H9 (cell line): ENCODE data around the gene EPC1. TPM values are rescaled to one million over a fixed set of nuclear protein-coding genes. Genes with fewer than 3 reads are reported as not detected.

ENCODE experiments used
- DNase-seq: peaks from one replicate; pipeline ENCODE4 v3.0.0-alpha.2; 2017
- H2AFZ ChIP-seq: one replicate; pipeline ENCODE4 v1.6.1; 2013; ENCODE audit warnings: mild to moderate bottlenecking, low read length, control low read depth, moderate library complexity
- H2AK5ac ChIP-seq: 2 replicates; pipeline ENCODE4 v1.6.1; 2013; ENCODE audit warnings: low read length, control low read depth, mixed read lengths; ENCODE audit not compliant: insufficient read length
- H2BK120ac ChIP-seq: one replicate; pipeline ENCODE4 v1.6.1; 2013; ENCODE audit warnings: low read depth, mild to moderate bottlenecking, low read length, control low read depth, inconsistent platforms; ENCODE audit not compliant: poor library complexity, severe bottlenecking
- H2BK12ac ChIP-seq: 2 replicates; pipeline ENCODE4 v1.6.1; 2013; ENCODE audit warnings: low read length, control low read depth, mixed read lengths, low read depth; ENCODE audit not compliant: insufficient read length
- H2BK15ac ChIP-seq: 2 replicates; pipeline ENCODE4 v1.6.1; 2013; ENCODE audit warnings: low read depth, low read length, control low read depth
- H2BK20ac ChIP-seq: one replicate; pipeline ENCODE4 v1.6.1; 2013; ENCODE audit warnings: low read depth, mild to moderate bottlenecking, low read length, control low read depth, inconsistent platforms; ENCODE audit not compliant: poor library complexity, severe bottlenecking
- H2BK5ac ChIP-seq: 2 replicates; pipeline ENCODE4 v1.6.1; 2013; ENCODE audit warnings: low read length, control low read depth, mixed read lengths; ENCODE audit not compliant: insufficient read length
- H3K14ac ChIP-seq: 2 replicates; pipeline ENCODE4 v1.6.1; 2013; ENCODE audit warnings: low read length, control low read depth; ENCODE audit not compliant: insufficient read depth
- H3K18ac ChIP-seq: 2 replicates; pipeline ENCODE4 v1.6.1; 2013; ENCODE audit warnings: low read depth, mild to moderate bottlenecking, mixed read lengths, low read length, control low read depth; ENCODE audit not compliant: insufficient read length
- H3K23ac ChIP-seq: 2 replicates; pipeline ENCODE4 v1.6.1; 2013; ENCODE audit warnings: low read length, control low read depth, mixed read lengths, low read depth; ENCODE audit not compliant: insufficient read length
- H3K23me2 ChIP-seq: 2 replicates; pipeline ENCODE4 v1.6.1; 2013; ENCODE audit warnings: low read depth, mild to moderate bottlenecking, mixed read lengths, low read length, control low read depth; ENCODE audit not compliant: insufficient read length, poor library complexity, severe bottlenecking
- H3K27ac ChIP-seq: 2 replicates; pipeline ENCODE4 v1.5.1; 2013; ENCODE audit warnings: low read length, control low read depth, mixed read lengths, low read depth; ENCODE audit not compliant: insufficient read length
- H3K27me3 ChIP-seq: 2 replicates; pipeline ENCODE4 v1.6.1; 2013; ENCODE audit warnings: low read length, control low read depth, inconsistent platforms; ENCODE audit not compliant: insufficient read depth
- H3K4ac ChIP-seq: 2 replicates; pipeline ENCODE4 v1.6.1; 2013; ENCODE audit warnings: low read depth, mild to moderate bottlenecking, control low read depth, inconsistent platforms, low read length, moderate library complexity
- H3K4me1 ChIP-seq: 2 replicates; pipeline ENCODE4 v1.6.1; 2013; ENCODE audit warnings: low read length, control low read depth, inconsistent platforms; ENCODE audit not compliant: insufficient read depth
- H3K4me2 ChIP-seq: 2 replicates; pipeline ENCODE4 v1.6.1; 2013; ENCODE audit warnings: low read length, control low read depth, mixed read lengths; ENCODE audit not compliant: insufficient read length, insufficient read depth
- H3K56ac ChIP-seq: 2 replicates; pipeline ENCODE4 v1.6.1; 2013; ENCODE audit warnings: low read depth, mild to moderate bottlenecking, mixed read lengths, low read length, control low read depth; ENCODE audit not compliant: insufficient read length
- H3K79me1 ChIP-seq: 2 replicates; pipeline ENCODE4 v1.6.1; 2013; ENCODE audit warnings: low read depth, mild to moderate bottlenecking, moderate library complexity, low read length, control low read depth, inconsistent platforms; ENCODE audit not compliant: insufficient read depth, poor library complexity, severe bottlenecking
- H3K79me2 ChIP-seq: 2 replicates; pipeline ENCODE4 v1.6.1; 2013; ENCODE audit warnings: low read length, control low read depth, inconsistent platforms; ENCODE audit not compliant: insufficient read depth
- H3K9ac ChIP-seq: 2 replicates; pipeline ENCODE4 v1.6.1; 2013; ENCODE audit warnings: low read length, control low read depth, mixed read lengths; ENCODE audit not compliant: insufficient read length; ENCODE audit errors: extremely low read depth
- H3K9me3 ChIP-seq: one replicate; pipeline ENCODE4 v1.6.1; 2013; ENCODE audit warnings: low read depth, low read length, inconsistent platforms; ENCODE audit not compliant: control insufficient read depth
- H3T11ph ChIP-seq: one replicate; pipeline ENCODE4 v1.6.1; 2013; ENCODE audit warnings: mild to moderate bottlenecking, low read length, control low read depth, inconsistent platforms
- H4K20me1 ChIP-seq: one replicate; pipeline ENCODE4 v1.6.1; 2013; ENCODE audit not compliant: control insufficient read depth, insufficient read length, insufficient read depth
- H4K5ac ChIP-seq: 2 replicates; pipeline ENCODE4 v1.6.1; 2013; ENCODE audit warnings: low read depth, mild to moderate bottlenecking, mixed read lengths, low read length, control low read depth; ENCODE audit not compliant: insufficient read length
- H4K8ac ChIP-seq: replicated peaks from 2 replicates; pipeline ENCODE4 v1.6.1; 2013; ENCODE audit warnings: low read length, control low read depth, mixed read lengths, low read depth; ENCODE audit not compliant: insufficient read length
- H4K91ac ChIP-seq: 2 replicates; pipeline ENCODE4 v1.6.1; 2013; ENCODE audit warnings: low read depth, mild to moderate bottlenecking, moderate library complexity, mixed read lengths, low read length, control low read depth; ENCODE audit not compliant: insufficient read length
- H3K27ac Mint-ChIP-seq, 3 experiments: 2 replicates in 2 of 3; 3 replicates in 1 of 3; pipeline ENCODE4 v1.8.0; 2020 to 2021; ENCODE audit warnings: mixed read lengths in 3 of 3, mild to moderate bottlenecking in 1 of 3, moderate library complexity in 1 of 3
- H3K27me3 Mint-ChIP-seq: 2 replicates; pipeline ENCODE4 v1.8.0; 2021; ENCODE audit warnings: low read depth, mild to moderate bottlenecking, moderate library complexity, mixed read lengths
- H3K36me3 Mint-ChIP-seq, 3 experiments: 2 replicates in 2 of 3; 3 replicates in 1 of 3; pipeline ENCODE4 v1.8.0; 2020 to 2021; ENCODE audit warnings: low read depth in 3 of 3, mixed read lengths in 3 of 3; ENCODE audit not compliant: insufficient read depth in 1 of 3
- H3K4me1 Mint-ChIP-seq, 2 experiments: 2 replicates each; pipeline ENCODE4 v1.8.0; 2020; ENCODE audit warnings: mixed read lengths in 2 of 2
- H3K4me3 Mint-ChIP-seq, 2 experiments: 2 replicates in 1 of 2; 3 replicates in 1 of 2; pipeline ENCODE4 v1.8.0; 2020 to 2021; ENCODE audit warnings: mild to moderate bottlenecking in 2 of 2, mixed read lengths in 2 of 2, moderate library complexity in 1 of 2
- H3K9me3 Mint-ChIP-seq, 2 experiments: 2 replicates in 1 of 2; 3 replicates in 1 of 2; pipeline ENCODE4 v1.8.0; 2020; ENCODE audit warnings: mild to moderate bottlenecking in 2 of 2, mixed read lengths in 2 of 2, moderate library complexity in 1 of 2
- CTCF ChIP-seq: fragments of 200-600 bp; sonication (generic); conservative IDR thresholded peaks from 3 replicates; pipeline ENCODE4 v1.8.0; 2021; ENCODE audit warnings: antibody characterized with exemption, mild to moderate bottlenecking
- total RNA-seq: library from RNA; stranded (reverse); gene quantifications from 2 replicates; pipeline ENCODE4 v1.2.1, GENCODE V29; 2021

Gene EPC1
- total RNA-seq, 1 experiment from 2014 or later, result 32.5 TPM

- no peak overlapping the region for H3K27ac ChIP-seq
- peaks cover 55% of the 10 kb centered on the region for H3K79me2 ChIP-seq
- no peaks in the 10 kb centered on the region; the same call in 1 of the 2 replicates for H3K27me3 Mint-ChIP-seq
- no peak overlapping the region for H3K56ac ChIP-seq
- H3K27me3 ChIP-seq, result no peaks in the 10 kb centered on the region
- no peak overlapping the region for H4K8ac ChIP-seq
- H3K9ac ChIP-seq, result no peak overlapping the region
- H3K27ac Mint-ChIP-seq, result no peak overlapping the region
- no peak overlapping the region for H2BK20ac ChIP-seq
- no peak overlapping the region for H2AFZ ChIP-seq
- no peak overlapping the region for H4K5ac ChIP-seq
- no peaks in the 10 kb centered on the region for H3K9me3 Mint-ChIP-seq
- no peaks in the 10 kb centered on the region for H3K9me3 ChIP-seq
- TF ChIP-seq CTCF, result no peak
- no peak overlapping the region for H3K4ac ChIP-seq
- H3K18ac ChIP-seq, result no peak overlapping the region
- H3K4me1 Mint-ChIP-seq, result peaks cover 74 to 80% of the 10 kb centered on the region in 2 experiments
- no peaks in the 10 kb centered on the region for H3K23me2 ChIP-seq
- H2BK12ac ChIP-seq, result no peak overlapping the region
- H3K4me1 ChIP-seq, result peaks cover 6% of the 10 kb centered on the region; the same call in 1 of the 2 replicates
- H4K20me1 ChIP-seq, result no peaks in the 10 kb centered on the region
- no peak overlapping the region for H4K91ac ChIP-seq
- H3K4me3 Mint-ChIP-seq, result no peak overlapping the region
- no peak overlapping the region for H3K14ac ChIP-seq
- DNase-seq, result no peak
- H2AK5ac ChIP-seq, result no peak overlapping the region
- H2BK120ac ChIP-seq, result no peak overlapping the region
- peaks cover 0 to 1% (median 0%) of the 10 kb centered on the region in 3 experiments; a peak in 1 of 7 replicates for H3K36me3 Mint-ChIP-seq
- no peak overlapping the region for H3K4me2 ChIP-seq
- H3K23ac ChIP-seq, result no peak overlapping the region
- H3K79me1 ChIP-seq, result peaks cover 4% of the 10 kb centered on the region
- H2BK15ac ChIP-seq, result no peak overlapping the region
- H2BK5ac ChIP-seq, result no peak overlapping the region
- H3T11ph ChIP-seq, result no peak overlapping the region
These were observed 15.4 kb downstream of the EPC1 start for GRCh38 chr10:32331606-32332005.
